ENCODE results near the gene BLOC1S1. TPM values are rescaled to one million over a fixed set of nuclear protein-coding genes. Genes with fewer than 3 reads are reported as not detected.

BLOC1S1 gene
- total and polyA plus RNA-seq, 2 of the 4 experiments (the other 2 are of a cell fraction) = 128 to 285 TPM

DNA sequence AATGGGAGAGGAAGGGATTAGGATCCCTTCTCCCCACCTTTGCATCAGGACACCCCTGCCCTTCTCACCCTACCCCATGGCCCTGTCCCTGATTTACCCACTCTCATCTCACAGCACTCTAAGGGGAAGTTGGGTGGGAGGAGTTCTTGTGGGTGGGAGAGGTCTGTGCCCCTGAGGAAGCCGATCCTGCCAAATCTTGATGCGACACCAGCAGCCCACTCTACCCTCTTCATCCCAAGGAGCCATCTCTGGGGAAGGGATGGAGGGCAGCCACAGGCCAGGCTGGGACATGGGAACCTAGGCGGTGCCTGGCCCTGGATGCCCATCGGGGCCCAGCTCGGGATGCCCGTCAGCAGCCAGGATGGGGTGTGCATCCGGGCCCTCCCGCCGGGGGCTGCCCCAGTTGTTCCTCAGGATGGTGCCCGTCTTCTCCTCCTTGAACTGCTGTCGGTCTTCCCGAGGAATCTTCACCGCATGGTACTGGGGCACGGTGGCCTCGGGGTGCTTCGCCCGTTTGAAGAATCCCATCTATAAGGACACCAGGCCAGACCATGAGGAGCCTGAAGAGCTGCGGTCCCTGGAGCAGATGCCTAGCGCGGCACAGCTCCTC is 31.0 kb upstream of the BLOC1S1 start:
- H4K5ac ChIP-seq (ENCODE audit: low read depth, low read length) = no peak overlapping the region
- H4K20me1 ChIP-seq (ENCODE audit: insufficient read depth, low read length) = no peaks in the 10 kb centered on the region
- no peaks in the 10 kb centered on the region for H3K79me1 ChIP-seq (ENCODE audit: low read depth in 1 of 2, low read length in 2 of 2)
- H2BK15ac ChIP-seq (ENCODE audit: low read depth, low read length) = no peak overlapping the region
- H3K4me3 ChIP-seq (ENCODE audit: insufficient read depth, low read depth, low read length) = no peak overlapping the region
- H3K4ac ChIP-seq (ENCODE audit: low read depth, low read length) = no peak overlapping the region
- in situ Hi-C loops (cut with MboI; ENCODE audit: low sequenced_read_pairs) = no loop called here
- H2BK5ac ChIP-seq (ENCODE audit: low read depth, low read length, poor library complexity, severe bottlenecking) = no peak overlapping the region
- DNase-seq = no peak
- BruUV-seq (replicated peaks) = no TSS peak
- no peak overlapping the region for H3K56ac ChIP-seq (ENCODE audit: extremely low read depth, insufficient read depth, low read length)
- no peak overlapping the region for H3K18ac ChIP-seq (ENCODE audit: low read depth, low read length)
- intact Hi-C loops (cut with micrococcal nuclease) = no loop called here
- peaks cover 2% of the 10 kb centered on the region for H3K4me1 ChIP-seq (ENCODE audit: control insufficient read depth, insufficient read depth, low read length)
- no peaks in the 10 kb centered on the region for H3K9me3 ChIP-seq (ENCODE audit: control insufficient read depth, insufficient read depth, low read length)
- H2AK9ac ChIP-seq (replicated peaks; ENCODE audit: low read depth, low read length, poor library complexity) = no peak overlapping the region
- no peak overlapping the region for H2AFZ ChIP-seq (replicated peaks; ENCODE audit: low read length, poor library complexity)
- H3K14ac ChIP-seq (replicated peaks; ENCODE audit: low read depth, low read length) = no peak overlapping the region
- no peak overlapping the region for H3K23ac ChIP-seq (ENCODE audit: low read depth, low read length)
- H3K36me3 ChIP-seq (ENCODE audit: control insufficient read depth, insufficient read depth, low read length) = no peaks in the 10 kb centered on the region
- H2BK120ac ChIP-seq (ENCODE audit: low read depth, low read length) = no peak overlapping the region
- no peak overlapping the region for H2AK5ac ChIP-seq (ENCODE audit: low read depth, low read length)
- peaks cover 14% of the 10 kb centered on the region for H3K27me3 ChIP-seq (ENCODE audit: control insufficient read depth, insufficient read depth, low read length)
- POLR2A ChIA-PET (ENCODE audit: unreplicated experiment) = no interaction called here
- ATAC-seq (ENCODE audit: low read depth) = no peak
- no peaks in the 10 kb centered on the region for H3K9me1 ChIP-seq (ENCODE audit: insufficient read depth, low read length)
- CTCF ChIA-PET = no interaction called here
- WGBS, 2 experiments (ENCODE audit: extremely low coverage in 2 of 2, insufficient read length in 1 of 2) = 97% methylated on average over 8 of the region's 20 CpGs; no CpG with 5 or more reads in 1 of the 2 experiments
- no peak overlapping the region for H3K4me2 ChIP-seq (ENCODE audit: low read depth, low read length)
- H4K91ac ChIP-seq (ENCODE audit: insufficient read depth, low read depth, low read length) = no peak overlapping the region
- TF ChIP-seq, protein P1, sequence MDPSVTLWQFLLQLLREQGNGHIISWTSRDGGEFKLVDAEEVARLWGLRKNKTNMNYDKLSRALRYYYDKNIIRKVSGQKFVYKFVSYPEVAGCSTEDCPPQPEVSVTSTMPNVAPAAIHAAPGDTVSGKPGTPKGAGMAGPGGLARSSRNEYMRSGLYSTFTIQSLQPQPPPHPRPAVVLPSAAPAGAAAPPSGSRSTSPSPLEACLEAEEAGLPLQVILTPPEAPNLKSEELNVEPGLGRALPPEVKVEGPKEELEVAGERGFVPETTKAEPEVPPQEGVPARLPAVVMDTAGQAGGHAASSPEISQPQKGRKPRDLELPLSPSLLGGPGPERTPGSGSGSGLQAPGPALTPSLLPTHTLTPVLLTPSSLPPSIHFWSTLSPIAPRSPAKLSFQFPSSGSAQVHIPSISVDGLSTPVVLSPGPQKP (IDR thresholded peaks at IDR 0.05; ENCODE audit: borderline replicate concordance, low read depth, low read length) = no peak
- no peak for TF ChIP-seq RCOR1 (IDR thresholded peaks at IDR 0.05; ENCODE audit: insufficient replicate concordance, low read length)
- TF ChIP-seq CHD1 (IDR thresholded peaks at IDR 0.05; ENCODE audit: low read depth, low read length) = no peak
- no peak for TF ChIP-seq MAFK (IDR thresholded peaks at IDR 0.05; ENCODE audit: low read depth, low read length)
- TF ChIP-seq, protein P2, sequence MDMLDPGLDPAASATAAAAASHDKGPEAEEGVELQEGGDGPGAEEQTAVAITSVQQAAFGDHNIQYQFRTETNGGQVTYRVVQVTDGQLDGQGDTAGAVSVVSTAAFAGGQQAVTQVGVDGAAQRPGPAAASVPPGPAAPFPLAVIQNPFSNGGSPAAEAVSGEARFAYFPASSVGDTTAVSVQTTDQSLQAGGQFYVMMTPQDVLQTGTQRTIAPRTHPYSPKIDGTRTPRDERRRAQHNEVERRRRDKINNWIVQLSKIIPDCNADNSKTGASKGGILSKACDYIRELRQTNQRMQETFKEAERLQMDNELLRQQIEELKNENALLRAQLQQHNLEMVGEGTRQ (IDR thresholded peaks at IDR 0.05; ENCODE audit: low read depth, low read length) = no peak
- H3K27ac ChIP-seq (ENCODE audit: insufficient read depth, low read length) = no peak overlapping the region
- dilution Hi-C loops (cut with HindIII; ENCODE audit: low sequenced_read_pairs, unreplicated experiment) = no loop called here
- H3K9ac ChIP-seq (ENCODE audit: low read depth, low read length) = no peak overlapping the region
- H4K8ac ChIP-seq (ENCODE audit: low read depth in 2 of 2, low read length in 2 of 2) = no peak overlapping the region
- no peak overlapping the region for H2BK20ac ChIP-seq (ENCODE audit: low read depth, low read length)

Data from IMR-90 (cell line).